Ovary (tissue), 9 donors: ENCODE data around the gene OTUD4. TPM values are rescaled to one million over a fixed set of nuclear protein-coding genes. Genes with fewer than 3 reads are reported as not detected.

Experiments
- DNase-seq, 5 donors: peaks; one replicate each; pipeline ENCODE4 v3.0.0-alpha.2; 2019 to 2020
- H3K27ac ChIP-seq, 2 donors: fragments of 200-600 bp; one replicate each; pipeline versions ENCODE4 v1.5.1 to v1.8.0; 2019 to 2022
- H3K27me3 ChIP-seq: fragments of 200-600 bp; one replicate; pipeline ENCODE4 v1.8.0; 2022
- H3K36me3 ChIP-seq: fragments of 200-600 bp; sonication (generic); one replicate; pipeline ENCODE4 v1.5.1; 2019
- H3K4me1 ChIP-seq: one replicate; pipeline ENCODE4 v1.8.1; 2013; ENCODE audit warnings: mild to moderate bottlenecking, moderate library complexity; ENCODE audit not compliant: insufficient read depth
- H3K4me3 ChIP-seq: fragments of 200-600 bp; sonication (generic); one replicate; pipeline ENCODE4 v1.5.1; 2017
- H3K9me3 ChIP-seq, 2 donors: fragments of 200-600 bp in 1 of 2; sonication (generic) in 1 of 2; one replicate each; pipeline versions ENCODE4 v1.5.1 to v1.8.1; 2013 to 2019; ENCODE audit warnings: mild to moderate bottlenecking in 1 of 2, moderate library complexity in 1 of 2
- CTCF ChIP-seq, 3 donors: fragments of 450-650 bp in 2 of 3; fragments of 200-600 bp in 1 of 3; IDR thresholded peaks; one replicate each; pipeline versions ENCODE4 v1.5.1 to v1.8.0; 2016 to 2022; ENCODE audit warnings: antibody characterized with exemption in 3 of 3, mild to moderate bottlenecking in 1 of 3
- EP300 ChIP-seq: sonication (generic); formaldehyde crosslinking; IDR thresholded peaks from one replicate; pipeline ENCODE4 v1.6.1; 2017; ENCODE audit warnings: antibody characterized with exemption
- POLR2A ChIP-seq: fragments of 450-650 bp; IDR thresholded peaks from one replicate; pipeline ENCODE4 v1.6.1; 2017; ENCODE audit warnings: antibody characterized with exemption, mild to moderate bottlenecking, moderate library complexity
- WGBS, 3 donors: extraction: QIAGEN DNeasy Blood & Tissue Kit in 1 of 3; methylation state at CpG; one replicate each; pipeline versions ENCODE4 v1.1.5 to v1.1.7; 2013 to 2017; 5-methylcytosine and 5-hydroxymethylcytosine counted together
- intact Hi-C, 4 donors: fragments of 100-400 bp; cut with DNase I; formaldehyde crosslinking; loops; one replicate each; pipeline versions ENCODE4 v1.11.0 to v1.15.1; 2022 to 2023
- polyA plus RNA-seq, 2 donors: library from polyadenylated mRNA; stranded (reverse); fragments of 200-250 nt in 1 of 2; fragments of 350-450 nt in 1 of 2; fragmentation: Illumina TruSeq in 1 of 2; extraction: RNeasy Lipid Tissue Mini Kit (QIAGEN cat#74804) in 1 of 2; gene quantifications; one replicate each; pipeline ENCODE4 v1.2.3, GENCODE V29; 2013 to 2014
- total RNA-seq, 7 donors: library from RNA; depleted of rRNA in 2 of 7; stranded (reverse); fragments of >200 nt in 2 of 7; fragmentation: NEBNext Ultra II Directional in 3 of 7; extraction: Animal tissue kit (Norgen Biotek cat#: 25700) in 3 of 7; gene quantifications; one replicate each; pipeline versions ENCODE4 v1.1.0 to v1.2.4, GENCODE V29; 2016 to 2023
- donor health status: DM: no; HTN: no; CAD: no; lungs with moderate emphysema.
- donor health status: DM: no; HTN: no; CAD: no.
- donor health status: Bipolar disorder and iron deficiency.
- donor health status: DM: yes; HTN: yes; CAD: no.
- donor health status: DM: no; HTN: no; CAD: no.
- donor health status: DM: yes; HTN: yes; CAD: no.

Gene OTUD4
- total and polyA plus RNA-seq, 9 donors, result 10.8 to 37.1 (median 32.0) TPM

GRCh38 chr4:145200366-145200765 is 20.0 kb upstream of the OTUD4 start:
- Histone ChIP-seq H3K27me3 (no peaks in the 10 kb centered on the region), H3K4me1 (no peaks in the 10 kb centered on the region), H3K27ac (no peak overlapping the region), H3K36me3 (no peaks in the 10 kb centered on the region), H3K4me3 (no peak overlapping the region), H3K9me3 (no peaks in the 10 kb centered on the region)
- no peak for DNase-seq
- 85 to 91% (median 90%) methylated on average over 4 of the region's 4 CpGs for WGBS, 3 donors
- intact Hi-C loops, result no loop called here
- TF ChIP-seq EP300 (no peak), CTCF (IDR thresholded peaks at IDR 0.05) (no peak), POLR2A (no peak)

- Histone ChIP-seq H3K4me3 (no peak overlapping the region), H3K27me3 (no peaks in the 10 kb centered on the region), H3K4me1 (no peaks in the 10 kb centered on the region), H3K27ac (no peak overlapping the region), H3K36me3 (no peaks in the 10 kb centered on the region), H3K9me3 (no peaks in the 10 kb centered on the region)
- intact Hi-C loops, result no loop called here
- TF ChIP-seq POLR2A (no peak), CTCF (IDR thresholded peaks at IDR 0.05) (no peak), EP300 (no peak)
- no peak for DNase-seq
- 84 to 87% (median 86%) methylated on average over 6 of the region's 6 CpGs for WGBS, 3 donors
Measured at GRCh38 chr4:145199051-145199716, 18.8 kb upstream of the OTUD4 start.

- no peak overlapping the region for H3K4me3 ChIP-seq
- H3K4me1 ChIP-seq, result no peaks in the 10 kb centered on the region
- WGBS, 3 donors, result 76 to 82% (median 78%) methylated on average over 3 of the region's 3 CpGs
- no peaks in the 10 kb centered on the region for H3K27me3 ChIP-seq
- H3K36me3 ChIP-seq, result no peaks in the 10 kb centered on the region
- intact Hi-C loops, result no loop called here
- DNase-seq, result no peak
- no peaks in the 10 kb centered on the region for H3K9me3 ChIP-seq
- H3K27ac ChIP-seq, result no peak overlapping the region
- no peak for TF ChIP-seq POLR2A
- no peak for TF ChIP-seq EP300
- no peak for TF ChIP-seq CTCF (IDR thresholded peaks at IDR 0.05)
Measured at GRCh38 chr4:145196747-145197146, 16.4 kb upstream of the OTUD4 start.

- no peak for TF ChIP-seq CTCF (IDR thresholded peaks at IDR 0.05)
- no peak for TF ChIP-seq EP300
- no peak for TF ChIP-seq POLR2A
- no peak overlapping the region for H3K27ac ChIP-seq
- no peak for DNase-seq
- H3K4me3 ChIP-seq, result no peak overlapping the region
- intact Hi-C loops, result no loop called here
- 77 to 90% (median 87%) methylated on average over 3 of the region's 3 CpGs for WGBS, 3 donors
- no peaks in the 10 kb centered on the region for H3K27me3 ChIP-seq
- H3K9me3 ChIP-seq, result no peaks in the 10 kb centered on the region
- H3K36me3 ChIP-seq, result no peaks in the 10 kb centered on the region
- H3K4me1 ChIP-seq, result no peaks in the 10 kb centered on the region
Measured at GRCh38 chr4:145195167-145195952, 15.0 kb upstream of the OTUD4 start.
